ENCODE data around the gene AKT3. TPM values are rescaled to one million over a fixed set of nuclear protein-coding genes. Genes with fewer than 3 reads are reported as not detected.

AKT3 gene
- total RNA-seq, 2 donors from 2014 or later: 13.6 to 31.2 TPM

DNA sequence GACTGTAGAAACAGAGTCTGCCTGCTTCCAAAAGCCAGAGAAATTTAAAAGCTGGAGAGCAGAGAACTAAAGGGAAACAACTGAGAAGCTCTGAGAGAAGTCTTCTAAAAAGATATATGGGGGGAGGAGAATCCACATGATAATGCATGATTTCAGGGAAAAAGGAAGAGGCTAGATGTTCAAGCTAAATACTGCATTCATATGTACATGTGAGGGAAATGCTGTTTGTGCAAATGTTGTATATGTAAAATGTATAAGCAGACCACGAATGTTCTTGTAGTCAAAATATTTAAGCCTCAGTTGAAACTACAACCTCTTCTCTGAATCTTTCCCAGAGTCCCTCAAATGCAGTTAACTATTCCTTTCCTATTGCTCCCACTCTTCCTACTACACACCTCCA is 79.2 kb downstream of the AKT3 start:
- Histone ChIP-seq H3K4me1 (no peaks in the 10 kb centered on the region), H3K27me3 (no peaks in the 10 kb centered on the region), H3K4me3 (no peak overlapping the region), H3K36me3 (no peaks in the 10 kb centered on the region), H3K9me3 (no peaks in the 10 kb centered on the region), H3K27ac (no peak overlapping the region)
- DNase-seq (ENCODE audit: low spot score): no peak
- TF ChIP-seq, protein P1, sequence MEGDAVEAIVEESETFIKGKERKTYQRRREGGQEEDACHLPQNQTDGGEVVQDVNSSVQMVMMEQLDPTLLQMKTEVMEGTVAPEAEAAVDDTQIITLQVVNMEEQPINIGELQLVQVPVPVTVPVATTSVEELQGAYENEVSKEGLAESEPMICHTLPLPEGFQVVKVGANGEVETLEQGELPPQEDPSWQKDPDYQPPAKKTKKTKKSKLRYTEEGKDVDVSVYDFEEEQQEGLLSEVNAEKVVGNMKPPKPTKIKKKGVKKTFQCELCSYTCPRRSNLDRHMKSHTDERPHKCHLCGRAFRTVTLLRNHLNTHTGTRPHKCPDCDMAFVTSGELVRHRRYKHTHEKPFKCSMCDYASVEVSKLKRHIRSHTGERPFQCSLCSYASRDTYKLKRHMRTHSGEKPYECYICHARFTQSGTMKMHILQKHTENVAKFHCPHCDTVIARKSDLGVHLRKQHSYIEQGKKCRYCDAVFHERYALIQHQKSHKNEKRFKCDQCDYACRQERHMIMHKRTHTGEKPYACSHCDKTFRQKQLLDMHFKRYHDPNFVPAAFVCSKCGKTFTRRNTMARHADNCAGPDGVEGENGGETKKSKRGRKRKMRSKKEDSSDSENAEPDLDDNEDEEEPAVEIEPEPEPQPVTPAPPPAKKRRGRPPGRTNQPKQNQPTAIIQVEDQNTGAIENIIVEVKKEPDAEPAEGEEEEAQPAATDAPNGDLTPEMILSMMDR (IDR thresholded peaks at IDR 0.05): no peak

DNA sequence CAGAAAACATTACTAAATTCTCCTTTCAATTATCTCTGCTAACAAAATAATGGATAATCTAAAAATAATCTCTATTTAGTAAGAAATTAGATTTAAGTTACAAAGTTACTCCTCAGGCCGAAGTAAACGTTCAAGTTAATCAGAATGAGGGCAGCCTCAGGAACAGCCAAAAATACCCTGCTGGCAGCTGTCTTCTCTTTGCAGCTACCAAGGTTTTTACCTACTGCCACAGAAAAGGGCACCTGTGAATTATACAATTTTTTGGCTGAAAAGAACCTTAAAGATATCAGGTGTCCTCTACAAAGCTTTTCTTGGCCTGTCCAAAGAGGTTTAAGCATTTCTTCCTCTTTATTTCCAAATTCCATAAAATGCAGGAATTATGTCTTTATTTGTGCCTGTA is 84.4 kb downstream of the AKT3 start:
- Histone ChIP-seq H3K4me1 (no peaks in the 10 kb centered on the region), H3K27me3 (no peaks in the 10 kb centered on the region), H3K27ac (no peak overlapping the region), H3K9me3 (no peaks in the 10 kb centered on the region), H3K36me3 (no peaks in the 10 kb centered on the region), H3K4me3 (no peak overlapping the region)
- TF ChIP-seq, protein P1 (IDR thresholded peaks at IDR 0.05): no peak
- no peak for DNase-seq (ENCODE audit: low spot score)

DNA sequence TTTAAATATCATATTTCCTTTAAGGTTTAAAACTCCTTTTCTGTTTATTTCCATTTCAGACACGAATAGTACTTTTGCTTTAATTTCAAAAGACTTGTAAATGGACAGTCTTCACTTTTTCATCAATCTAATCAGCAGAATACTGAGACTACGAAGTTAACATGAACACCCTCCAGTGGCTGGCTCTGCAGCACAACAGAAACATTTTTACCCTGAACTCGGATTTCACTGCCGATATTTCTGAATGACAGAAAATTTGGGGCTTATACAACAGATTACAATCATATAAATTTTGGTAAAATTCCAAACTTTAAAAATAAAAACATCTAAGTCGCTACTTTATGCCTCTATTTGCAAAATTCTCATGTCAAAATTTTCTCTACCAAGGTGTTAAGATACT is 86.2 kb downstream of the AKT3 start:
- Histone ChIP-seq H3K27ac (no peak overlapping the region), H3K36me3 (no peaks in the 10 kb centered on the region), H3K9me3 (no peaks in the 10 kb centered on the region), H3K4me1 (peaks cover 0 to 4% of the 10 kb centered on the region in 2 donors), H3K27me3 (no peaks in the 10 kb centered on the region), H3K4me3 (no peak overlapping the region)
- DNase-seq (ENCODE audit: low spot score): no peak
- TF ChIP-seq, protein P1 (IDR thresholded peaks at IDR 0.05): peak in 1 of 2 donors; percentile 7

DNA sequence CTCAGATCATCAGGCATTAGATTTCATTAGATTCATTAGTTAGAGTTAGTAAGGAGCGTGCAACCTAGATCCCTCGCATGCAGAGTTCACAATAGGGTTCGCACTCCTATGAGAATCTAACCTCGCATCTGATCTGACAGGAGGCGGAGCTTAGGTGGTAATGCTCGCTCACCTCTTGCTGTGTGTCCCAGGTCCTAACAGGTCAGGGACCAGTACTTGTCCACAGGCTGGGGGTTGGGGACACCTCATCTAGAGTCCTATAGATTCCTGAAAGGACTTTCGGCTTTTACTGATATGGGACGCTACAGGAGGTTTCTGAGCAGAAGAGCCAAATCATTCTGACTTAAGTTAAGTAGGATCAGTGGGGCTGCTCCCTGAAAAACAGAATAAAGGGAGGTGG is 91.4 kb downstream of the AKT3 start:
- no peaks in the 10 kb centered on the region for H3K27me3 ChIP-seq
- TF ChIP-seq, protein P1 (IDR thresholded peaks at IDR 0.05): no peak
- H3K27ac ChIP-seq: no peak overlapping the region
- no peaks in the 10 kb centered on the region for H3K36me3 ChIP-seq
- H3K9me3 ChIP-seq: no peaks in the 10 kb centered on the region
- H3K4me1 ChIP-seq: peaks cover 0 to 4% of the 10 kb centered on the region in 2 donors
- no peak for DNase-seq (ENCODE audit: low spot score)
- H3K4me3 ChIP-seq: no peak overlapping the region

DNA sequence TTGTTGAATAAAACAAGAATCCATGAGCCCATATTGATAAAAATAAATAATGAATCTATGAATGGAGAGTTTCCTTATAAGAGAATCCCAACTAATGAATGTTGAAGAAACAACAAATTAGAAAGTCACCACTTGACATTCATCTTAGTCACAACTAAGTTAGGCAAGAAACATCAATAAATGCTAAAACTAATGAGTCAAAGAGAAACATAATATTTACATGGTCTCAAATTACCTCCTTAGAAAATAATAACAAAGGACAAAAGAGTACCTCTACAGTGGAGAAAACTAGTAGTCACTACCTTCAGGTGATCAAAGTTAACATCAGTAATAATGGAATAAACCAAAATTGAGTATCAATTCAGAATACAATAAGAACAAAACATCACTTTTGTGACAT is 93.5 kb downstream of the AKT3 start:
- H3K4me3 ChIP-seq: no peak overlapping the region
- peaks cover 0 to 4% of the 10 kb centered on the region in 2 donors for H3K4me1 ChIP-seq
- H3K36me3 ChIP-seq: no peaks in the 10 kb centered on the region
- no peak for DNase-seq (ENCODE audit: low spot score)
- no peak overlapping the region for H3K27ac ChIP-seq
- no peaks in the 10 kb centered on the region for H3K27me3 ChIP-seq
- TF ChIP-seq, protein P1 (IDR thresholded peaks at IDR 0.05): no peak
- no peaks in the 10 kb centered on the region for H3K9me3 ChIP-seq

DNA sequence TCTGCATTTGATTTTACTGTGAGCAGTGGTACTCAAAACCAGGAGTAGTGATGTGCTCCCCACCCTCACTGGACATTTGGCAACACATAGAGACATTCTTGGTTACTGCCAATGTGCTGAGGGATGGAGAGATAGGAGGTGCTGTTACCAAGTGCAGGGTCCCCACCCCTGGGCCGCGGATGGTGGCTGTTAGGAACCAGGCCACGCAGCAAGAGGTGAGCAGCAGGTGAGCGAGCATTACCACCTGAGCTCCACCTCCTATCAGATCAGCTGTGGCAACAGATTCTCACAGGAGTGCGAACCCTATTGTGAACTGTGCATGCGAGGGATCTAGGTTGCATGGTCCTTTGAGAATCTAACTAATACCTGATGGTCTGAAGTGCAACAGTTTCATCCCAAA is 95.7 kb downstream of the AKT3 start:
- H3K9me3 ChIP-seq: no peaks in the 10 kb centered on the region
- TF ChIP-seq, protein P1 (IDR thresholded peaks at IDR 0.05): no peak
- H3K27ac ChIP-seq: no peak overlapping the region
- no peaks in the 10 kb centered on the region for H3K4me1 ChIP-seq
- no peak overlapping the region for H3K4me3 ChIP-seq
- DNase-seq (ENCODE audit: low spot score): no peak
- no peaks in the 10 kb centered on the region for H3K36me3 ChIP-seq
- no peaks in the 10 kb centered on the region for H3K27me3 ChIP-seq

All from right atrium auricular region (tissue), 2 donors.